Kidney (tissue), 14 donors: Measurements from ENCODE around the gene UCP3. TPM values are rescaled to one million over a fixed set of nuclear protein-coding genes. Genes with fewer than 3 reads are reported as not detected.

ENCODE experiments used
- DNase-seq, 5 donors: peaks; one replicate each; pipeline ENCODE4 v3.0.0-alpha.2; 2013 to 2020
- FAIRE-seq: peaks from 2 replicates; lab custom pipeline; 2012; peaks lifted over from hg19 to GRCh38; lab: Jason Lieb, UNC
- H3K27ac ChIP-seq, 2 donors: one replicate each; pipeline ENCODE4 v1.7.0; 2013; ENCODE audit warnings: low read depth in 2 of 2, low read length in 2 of 2, inconsistent platforms in 1 of 2
- H3K27me3 ChIP-seq: one replicate; pipeline ENCODE4 v1.7.1; 2013; ENCODE audit warnings: low read length, inconsistent platforms; ENCODE audit not compliant: control insufficient read depth, insufficient read depth
- H3K36me3 ChIP-seq, 3 donors: one replicate each; pipeline versions ENCODE4 v1.7.0 to v1.7.1; 2013; ENCODE audit warnings: low read length in 3 of 3, control low read depth in 1 of 3, inconsistent platforms in 1 of 3; ENCODE audit not compliant: insufficient read depth in 3 of 3, control insufficient read depth in 2 of 3
- H3K4me1 ChIP-seq, 3 donors: one replicate each; pipeline versions ENCODE4 v1.7.0 to v1.7.1; 2013; ENCODE audit warnings: low read length in 3 of 3, inconsistent platforms in 1 of 3, low read depth in 1 of 3; ENCODE audit not compliant: control insufficient read depth in 2 of 3, insufficient read depth in 2 of 3
- H3K4me3 ChIP-seq, 3 donors: one replicate each; pipeline versions ENCODE4 v1.7.0 to v1.8.1; 2013; ENCODE audit warnings: low read length in 3 of 3, control low read depth in 1 of 3, inconsistent platforms in 1 of 3
- H3K9ac ChIP-seq, 3 donors: one replicate each; pipeline versions ENCODE4 v1.7.0 to v1.7.1; 2013; ENCODE audit warnings: low read length in 3 of 3, control low read depth in 1 of 3, inconsistent platforms in 1 of 3
- H3K9me3 ChIP-seq, 3 donors: one replicate each; pipeline versions ENCODE4 v1.7.0 to v1.7.1; 2013; ENCODE audit warnings: low read length in 3 of 3, control low read depth in 1 of 3, inconsistent platforms in 1 of 3; ENCODE audit not compliant: control insufficient read depth in 2 of 3, insufficient read depth in 1 of 3
- intact Hi-C: fragments of 100-400 bp; cut with DNase I; formaldehyde crosslinking; loops from one replicate; pipeline ENCODE4 v1.11.1; 2022
- polyA plus RNA-seq: library from polyadenylated mRNA; stranded (reverse); fragments of 350-450 nt; fragmentation: Illumina TruSeq; extraction: RNeasy Lipid Tissue Mini Kit (QIAGEN cat#74804); gene quantifications from one replicate; pipeline ENCODE4 v1.2.3, GENCODE V29; 2014; ENCODE audit warnings: low read depth, low replicate concordance; ENCODE audit not compliant: insufficient read depth
- total RNA-seq: library from RNA; stranded (reverse); fragmentation: NEBNext Ultra II Directional; extraction: Animal tissue kit (Norgen Biotek cat#: 25700); gene quantifications from one replicate; pipeline ENCODE4 v1.2.1, GENCODE V29; 2021
- TF ChIP-seq, protein P1 (sequence below): IDR thresholded peaks from 3 replicates; pipeline ENCODE4 v1.5.1; 2012; ENCODE audit warnings: mild to moderate bottlenecking, moderate library complexity, borderline replicate concordance; ENCODE audit not compliant: insufficient read depth; ENCODE audit errors: extremely low read depth
- donor health status: control.
- donor health status: control.
- donor health status: control.
- donor health status: control.
- donor health status: control.
- donor health status: DM: yes; HTN: yes; CAD: no.
- donor health status: Normal renal cell carcinoma (clear cell type).

The UCP3 gene
- total and polyA plus RNA-seq, 2 donors from 2014 or later: 0.28 to 4.0 TPM

DNA sequence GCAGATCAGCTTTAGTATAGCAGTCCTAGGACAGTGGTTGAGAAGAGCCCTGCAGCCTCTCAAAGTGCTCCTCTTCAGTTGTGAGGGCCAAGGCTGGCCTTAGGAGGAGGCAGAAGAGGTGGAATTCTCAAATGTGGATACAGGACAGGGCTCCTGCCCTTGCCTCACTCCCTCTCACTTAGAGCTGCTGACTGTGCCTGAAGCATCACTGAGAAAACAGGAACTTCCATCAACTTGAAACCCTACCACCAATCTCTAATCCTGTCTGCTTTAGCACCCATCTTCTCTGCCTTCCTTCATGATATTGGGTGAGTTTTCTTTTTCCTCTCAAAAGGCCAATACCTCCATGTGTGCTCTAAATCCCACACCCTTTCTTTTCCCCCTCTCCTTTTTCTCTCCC lies 14.4 kb upstream of the UCP3 start:
- no peak overlapping the region for H3K9ac ChIP-seq
- no peaks in the 10 kb centered on the region for H3K27me3 ChIP-seq
- no peak overlapping the region for H3K4me3 ChIP-seq
- FAIRE-seq: no peak
- no peaks in the 10 kb centered on the region for H3K9me3 ChIP-seq
- no peak overlapping the region for H3K27ac ChIP-seq
- H3K36me3 ChIP-seq: peaks cover 0 to 3% (median 0%) of the 10 kb centered on the region in 3 donors
- TF ChIP-seq, protein P1, sequence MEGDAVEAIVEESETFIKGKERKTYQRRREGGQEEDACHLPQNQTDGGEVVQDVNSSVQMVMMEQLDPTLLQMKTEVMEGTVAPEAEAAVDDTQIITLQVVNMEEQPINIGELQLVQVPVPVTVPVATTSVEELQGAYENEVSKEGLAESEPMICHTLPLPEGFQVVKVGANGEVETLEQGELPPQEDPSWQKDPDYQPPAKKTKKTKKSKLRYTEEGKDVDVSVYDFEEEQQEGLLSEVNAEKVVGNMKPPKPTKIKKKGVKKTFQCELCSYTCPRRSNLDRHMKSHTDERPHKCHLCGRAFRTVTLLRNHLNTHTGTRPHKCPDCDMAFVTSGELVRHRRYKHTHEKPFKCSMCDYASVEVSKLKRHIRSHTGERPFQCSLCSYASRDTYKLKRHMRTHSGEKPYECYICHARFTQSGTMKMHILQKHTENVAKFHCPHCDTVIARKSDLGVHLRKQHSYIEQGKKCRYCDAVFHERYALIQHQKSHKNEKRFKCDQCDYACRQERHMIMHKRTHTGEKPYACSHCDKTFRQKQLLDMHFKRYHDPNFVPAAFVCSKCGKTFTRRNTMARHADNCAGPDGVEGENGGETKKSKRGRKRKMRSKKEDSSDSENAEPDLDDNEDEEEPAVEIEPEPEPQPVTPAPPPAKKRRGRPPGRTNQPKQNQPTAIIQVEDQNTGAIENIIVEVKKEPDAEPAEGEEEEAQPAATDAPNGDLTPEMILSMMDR: no peak
- H3K4me1 ChIP-seq: peaks cover 0 to 17% (median 13%) of the 10 kb centered on the region in 3 donors
- no peak for DNase-seq
- intact Hi-C loops: no loop called here

DNA sequence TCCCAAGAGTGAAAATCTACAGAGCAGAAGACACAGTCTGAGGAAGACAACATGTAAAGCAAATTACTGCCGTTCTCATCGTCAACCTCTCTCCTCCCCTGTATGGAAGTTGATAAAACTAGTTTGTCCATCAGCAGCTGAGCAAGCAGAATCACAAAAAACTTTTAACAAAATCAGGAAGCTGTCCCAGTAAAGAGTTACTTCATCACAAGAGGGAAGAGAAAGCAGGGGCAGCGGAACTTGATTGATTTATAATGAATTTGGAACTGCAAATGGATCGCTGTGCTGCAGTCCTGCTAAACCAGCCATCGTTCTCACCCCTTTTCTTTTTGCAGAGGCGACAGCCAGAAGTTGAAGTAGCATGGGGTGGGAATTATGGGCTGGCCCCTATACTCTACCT lies 13.7 kb upstream of the UCP3 start:
- DNase-seq: no peak
- Histone ChIP-seq H3K9ac (no peak overlapping the region), H3K9me3 (no peaks in the 10 kb centered on the region), H3K27me3 (no peaks in the 10 kb centered on the region), H3K36me3 (peaks cover 0 to 3% (median 0%) of the 10 kb centered on the region in 3 donors), H3K27ac (no peak overlapping the region), H3K4me1 (peaks cover 0 to 22% (median 20%) of the 10 kb centered on the region in 3 donors), H3K4me3 (no peak overlapping the region)
- no peak for FAIRE-seq
- TF ChIP-seq, protein P1: no peak
- intact Hi-C loops: no loop called here

DNA sequence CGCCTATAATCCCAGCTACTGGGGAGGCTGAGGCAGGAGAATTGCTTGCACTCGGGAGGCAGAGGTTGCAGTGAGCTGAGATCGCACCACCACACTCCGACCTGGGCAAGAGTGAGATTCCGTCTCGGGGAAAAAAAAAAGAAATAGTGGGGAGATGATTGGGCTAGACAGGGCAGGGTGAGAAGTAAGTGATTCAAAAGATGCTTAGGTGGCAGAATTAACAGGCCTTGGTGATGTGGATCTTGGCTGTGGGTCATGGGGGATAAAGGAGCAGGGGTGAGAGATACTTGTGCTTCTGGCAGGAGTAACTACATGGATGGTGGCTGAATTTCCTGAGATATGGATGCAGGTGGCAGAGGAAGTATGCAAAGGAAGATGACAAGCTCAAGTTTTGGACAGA lies 13.1 kb upstream of the UCP3 start:
- Histone ChIP-seq H3K9ac (no peak overlapping the region), H3K4me1 (peaks cover 0 to 22% (median 22%) of the 10 kb centered on the region in 3 donors), H3K27ac (no peak overlapping the region), H3K4me3 (no peak overlapping the region), H3K9me3 (no peaks in the 10 kb centered on the region), H3K36me3 (peaks cover 0 to 3% (median 0%) of the 10 kb centered on the region in 3 donors), H3K27me3 (no peaks in the 10 kb centered on the region)
- intact Hi-C loops: no loop called here
- no peak for FAIRE-seq
- DNase-seq: no peak
- TF ChIP-seq, protein P1: no peak

DNA sequence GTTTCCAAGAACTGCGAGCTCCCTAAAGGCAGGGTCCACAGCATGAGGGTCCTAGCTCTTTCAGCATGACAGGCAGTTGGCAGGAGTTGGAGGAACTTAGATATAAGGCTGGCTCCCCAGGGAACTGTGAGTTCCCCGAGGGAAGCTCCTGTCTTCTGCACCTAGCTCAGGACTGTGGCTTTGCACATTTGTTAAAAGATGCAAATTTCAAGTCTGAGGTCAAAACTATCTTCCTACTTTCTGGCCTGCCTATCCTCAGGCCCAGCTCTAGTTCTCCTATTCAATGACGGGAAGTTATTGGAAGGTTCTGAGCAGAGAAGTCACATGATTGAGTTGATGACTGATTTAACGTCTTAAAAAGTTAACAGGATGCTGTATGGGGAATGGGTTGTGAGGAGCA lies 11.7 kb upstream of the UCP3 start:
- Histone ChIP-seq H3K4me3 (no peak overlapping the region), H3K9me3 (no peaks in the 10 kb centered on the region), H3K36me3 (peaks cover 0 to 3% (median 0%) of the 10 kb centered on the region in 3 donors), H3K27ac (peak overlapping the region in 1 of 2 donors; percentile 94), H3K27me3 (no peaks in the 10 kb centered on the region), H3K9ac (no peak overlapping the region), H3K4me1 (peaks cover 0 to 22% (median 22%) of the 10 kb centered on the region in 3 donors)
- DNase-seq (no peak), FAIRE-seq (no peak)
- TF ChIP-seq, protein P1: no peak
- intact Hi-C loops: no loop called here
